Esophagus muscularis mucosa (tissue), 4 donors: ENCODE measurements around the gene EXOC3.

Experiments used
- CTCF ChIP-seq, 3 experiments: fragments of 200-600 bp in 2 of 3; fragments of 450-650 bp in 1 of 3; sonication (generic) in 2 of 3; IDR thresholded peaks; one replicate each; pipeline ENCODE4 v1.5.1; 2017 to 2019; ENCODE audit warnings: antibody characterized with exemption in 3 of 3, mild to moderate bottlenecking in 2 of 3, moderate library complexity in 1 of 3
- EP300 ChIP-seq: sonication (generic); formaldehyde crosslinking; IDR thresholded peaks from one replicate; pipeline ENCODE4 v1.6.1; 2017; ENCODE audit warnings: antibody characterized with exemption
- POLR2A ChIP-seq: fragments of 450-650 bp; IDR thresholded peaks from one replicate; pipeline ENCODE4 v1.6.1; 2017; ENCODE audit warnings: antibody characterized with exemption, moderate library complexity, mild to moderate bottlenecking, low read depth

DNA sequence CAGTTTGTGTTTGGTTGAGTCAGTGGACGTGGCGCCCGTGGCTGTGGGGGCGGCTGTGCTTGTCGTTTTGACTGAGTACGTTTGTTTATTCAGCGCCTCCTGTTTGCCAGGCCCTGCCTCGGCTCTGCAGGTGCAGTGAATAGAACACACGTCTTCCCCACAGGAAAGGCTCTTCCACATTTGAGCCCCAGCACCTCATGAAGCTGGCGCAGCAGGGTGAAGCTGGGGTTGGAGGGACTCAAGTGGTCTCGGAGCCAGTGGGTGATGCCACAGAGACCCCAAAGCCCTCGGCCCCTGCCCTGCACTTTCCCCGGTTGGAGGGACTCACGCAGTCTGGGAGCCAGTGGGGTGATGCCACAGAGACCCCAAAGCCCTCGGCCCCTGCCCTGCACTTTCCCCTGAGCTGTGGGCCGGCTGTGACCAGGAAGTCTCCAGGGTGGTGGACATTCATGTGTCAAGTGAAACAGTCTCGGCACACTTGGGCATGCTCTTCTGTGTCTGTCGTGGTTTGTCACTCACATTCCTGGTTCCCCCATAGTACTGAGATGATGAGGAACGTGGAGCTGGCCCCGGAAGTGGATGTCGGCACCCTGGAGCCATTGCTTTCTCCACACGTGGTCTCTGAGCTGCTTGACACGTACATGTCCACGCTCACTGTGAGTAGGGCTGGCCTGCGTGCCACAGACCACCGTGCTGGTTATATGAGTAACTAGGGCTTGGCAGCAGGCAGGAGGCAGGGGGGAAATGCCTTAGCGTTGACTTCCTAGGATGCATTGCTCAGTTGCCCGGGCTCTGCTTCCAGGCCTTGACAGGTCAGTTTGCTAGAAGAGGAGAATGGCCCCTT is 13.6 kb downstream of the EXOC3 start:
- TF ChIP-seq EP300 (no peak), CTCF (IDR thresholded peaks at IDR 0.05) (no peak), POLR2A (no peak)
